Hepatocyte (in vitro differentiated cells): ENCODE results near the gene ENPP6. TPM values are rescaled to one million over a fixed set of nuclear protein-coding genes. Genes with fewer than 3 reads are reported as not detected.

ENCODE experiments used
- DNase-seq: peaks from one replicate; pipeline ENCODE4 v3.0.0-alpha.2; 2016; ENCODE audit warnings: low spot score
- H2AFZ ChIP-seq: fragments of 200-600 bp; sonication (generic); 2 replicates; pipeline ENCODE4 v1.6.0; 2016; ENCODE audit warnings: antibody characterized with exemption, mild to moderate bottlenecking
- H3K27ac ChIP-seq: fragments of 200-600 bp; sonication (generic); 2 replicates; pipeline ENCODE4 v1.5.1; 2016; ENCODE audit warnings: mild to moderate bottlenecking
- H3K27me3 ChIP-seq: fragments of 200-600 bp; sonication (generic); 2 replicates; pipeline ENCODE4 v1.6.1; 2016
- H3K36me3 ChIP-seq: fragments of 200-600 bp; sonication (generic); replicated peaks from 2 replicates; pipeline ENCODE4 v1.5.1; 2016; ENCODE audit warnings: low read depth; ENCODE audit not compliant: insufficient read depth
- H3K4me1 ChIP-seq: fragments of 200-600 bp; sonication (generic); 2 replicates; pipeline ENCODE4 v1.5.1; 2016; ENCODE audit warnings: mild to moderate bottlenecking, moderate library complexity; ENCODE audit not compliant: insufficient read depth
- H3K4me2 ChIP-seq: fragments of 200-600 bp; sonication (generic); 2 replicates; pipeline ENCODE4 v1.6.0; 2016
- H3K4me3 ChIP-seq: fragments of 200-600 bp; sonication (generic); 2 replicates; pipeline ENCODE4 v1.5.1; 2016; ENCODE audit warnings: mild to moderate bottlenecking
- H3K79me2 ChIP-seq: fragments of 200-600 bp; sonication (generic); 2 replicates; pipeline ENCODE4 v1.6.0; 2017; ENCODE audit warnings: mild to moderate bottlenecking
- H3K9me2 ChIP-seq: fragments of 200-600 bp; sonication (generic); replicated peaks from 2 replicates; pipeline ENCODE4 v1.6.0; 2017; ENCODE audit warnings: mild to moderate bottlenecking; ENCODE audit not compliant: insufficient read depth
- H3K9me3 ChIP-seq: fragments of 200-600 bp; sonication (generic); 2 replicates; pipeline ENCODE4 v1.5.1; 2016; ENCODE audit warnings: low read depth, mild to moderate bottlenecking
- H4K20me1 ChIP-seq: fragments of 200-600 bp; sonication (generic); 2 replicates; pipeline ENCODE4 v1.6.0; 2016; ENCODE audit warnings: mild to moderate bottlenecking; ENCODE audit not compliant: insufficient read depth, poor library complexity, severe bottlenecking
- CTCF ChIP-seq: fragments of 200-600 bp; sonication (generic); IDR thresholded peaks from 2 replicates; pipeline ENCODE4 v1.5.1; 2016; ENCODE audit warnings: antibody characterized with exemption, mild to moderate bottlenecking; ENCODE audit not compliant: poor library complexity
- EZH2 ChIP-seq: fragments of 200-600 bp; sonication (generic); IDR thresholded peaks from 2 replicates; pipeline ENCODE4 v1.6.1; 2016; ENCODE audit warnings: antibody characterized with exemption, mild to moderate bottlenecking, borderline replicate concordance
- EZH2phosphoT487 ChIP-seq: fragments of 200-600 bp; sonication (generic); IDR thresholded peaks from one replicate; pipeline ENCODE4 v1.6.1; 2018; ENCODE audit warnings: antibody characterized with exemption, mild to moderate bottlenecking, low read depth, moderate library complexity; ENCODE audit not compliant: unreplicated experiment, severe bottlenecking
- WGBS: methylation state at CpG from one replicate; pipeline ENCODE4 v1.1.6; 2016; ENCODE audit warnings: low lambda C conversion rate; ENCODE audit errors: missing lambda C conversion rate; 5-methylcytosine and 5-hydroxymethylcytosine counted together
- polyA plus RNA-seq: library from polyadenylated mRNA; unstranded; fragments of >200 nt; fragmentation: Nextera tagmentation; extraction: Ambion mirVana; gene quantifications from 2 replicates; pipeline ENCODE4 v1.2.1, GENCODE V29; 2016
- total RNA-seq: library from RNA; depleted of rRNA; stranded (reverse); fragments of >200 nt; gene quantifications from 2 replicates; pipeline ENCODE4 v1.2.3, GENCODE V29; 2014

ENPP6 gene
- total and polyA plus RNA-seq, 2 experiments from 2014 or later, result 0.03 TPM; not detected in 1

- WGBS, result 56% methylated on average over 14 of the region's 14 CpGs
- Histone ChIP-seq H3K9me3 (no peaks in the 10 kb centered on the region), H3K79me2 (no peaks in the 10 kb centered on the region), H3K27ac (no peak overlapping the region), H3K4me1 (peaks cover 20% of the 10 kb centered on the region), H3K4me3 (no peak overlapping the region), H3K4me2 (no peak overlapping the region), H3K36me3 (no peaks in the 10 kb centered on the region), H3K9me2 (no peaks in the 10 kb centered on the region), H2AFZ (no peak overlapping the region), H3K27me3 (no peaks in the 10 kb centered on the region), H4K20me1 (no peaks in the 10 kb centered on the region)
- TF ChIP-seq EZH2, result no peak
- peak; percentile 64 for TF ChIP-seq CTCF
- DNase-seq, result peak; percentile 51
Measured at GRCh38 chr4:184100297-184100885, 117.3 kb downstream of the ENPP6 start.

DNA sequence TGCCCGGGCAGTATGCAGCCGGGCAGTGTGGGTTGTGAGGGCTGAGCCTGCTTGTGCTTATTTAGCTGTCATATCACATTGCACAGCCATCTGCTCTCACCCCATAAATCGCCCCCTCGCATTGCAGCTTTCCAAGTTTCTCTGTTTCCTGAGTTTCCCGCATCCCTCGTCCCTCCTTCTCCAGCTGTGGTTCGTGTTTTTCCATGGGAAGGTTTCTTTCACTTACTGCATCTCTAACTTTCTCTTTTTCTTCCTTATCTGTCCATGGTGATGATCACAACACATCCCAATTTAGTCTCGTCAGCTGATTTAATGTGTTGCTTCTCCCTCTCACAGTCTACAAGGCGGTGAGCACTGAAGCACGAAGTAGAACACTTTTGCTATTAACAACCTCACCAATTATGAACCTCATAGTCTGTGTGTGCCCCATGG lies 118.1 kb downstream of the ENPP6 start:
- WGBS, result 52% methylated on average over 10 of the region's 10 CpGs
- no peaks in the 10 kb centered on the region for H3K36me3 ChIP-seq
- H3K79me2 ChIP-seq, result no peaks in the 10 kb centered on the region
- H2AFZ ChIP-seq, result no peak overlapping the region
- peaks cover 24% of the 10 kb centered on the region for H3K4me1 ChIP-seq
- H3K9me3 ChIP-seq, result no peaks in the 10 kb centered on the region
- H3K27ac ChIP-seq, result peak overlapping the region; percentile 23
- H3K4me3 ChIP-seq, result no peak overlapping the region
- no peaks in the 10 kb centered on the region for H3K9me2 ChIP-seq
- no peaks in the 10 kb centered on the region for H4K20me1 ChIP-seq
- TF ChIP-seq CTCF (no peak), EZH2 (no peak), EZH2phosphoT487 (no peak)
- peak; percentile 54 for DNase-seq
- no peaks in the 10 kb centered on the region for H3K27me3 ChIP-seq
- peak overlapping the region; percentile 63 for H3K4me2 ChIP-seq

DNA sequence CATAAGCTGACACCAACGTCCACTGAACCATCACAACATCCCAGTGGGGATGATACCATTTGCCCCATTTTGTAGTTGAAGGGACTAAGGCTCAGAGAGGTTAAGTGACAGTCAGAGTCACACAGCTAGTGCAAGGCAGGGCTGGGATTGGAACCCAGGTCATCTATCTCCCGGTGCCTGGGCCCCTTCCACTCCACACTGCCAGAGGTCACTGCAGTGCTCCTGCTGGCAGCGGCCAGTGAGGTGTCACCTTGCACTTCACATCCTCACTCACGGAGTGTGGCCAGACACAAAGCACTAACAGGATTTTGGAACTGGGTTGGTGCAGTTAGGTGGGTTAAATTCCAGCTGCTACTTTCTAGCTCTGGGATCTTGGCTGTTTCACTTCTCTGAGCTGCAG lies 118.7 kb downstream of the ENPP6 start:
- 51% methylated on average over 4 of the region's 4 CpGs for WGBS

More for the DNA sequence above, 118.7 kb downstream of the ENPP6 start:
- Histone ChIP-seq H3K79me2 (no peaks in the 10 kb centered on the region), H3K27me3 (no peaks in the 10 kb centered on the region), H3K9me2 (no peaks in the 10 kb centered on the region), H3K36me3 (no peaks in the 10 kb centered on the region), H3K9me3 (no peaks in the 10 kb centered on the region), H3K27ac (no peak overlapping the region), H2AFZ (no peak overlapping the region), H4K20me1 (no peaks in the 10 kb centered on the region), H3K4me1 (peaks cover 22% of the 10 kb centered on the region), H3K4me2 (peak overlapping the region; percentile 63), H3K4me3 (no peak overlapping the region)
- TF ChIP-seq EZH2phosphoT487 (no peak), EZH2 (no peak), CTCF (no peak)
- DNase-seq, result no peak
